Osteocyte (in vitro differentiated cells): ENCODE results near the gene PEX14. TPM values are rescaled to one million over a fixed set of nuclear protein-coding genes. Genes with fewer than 3 reads are reported as not detected.

Experiments
- DNase-seq: peaks from one replicate; pipeline ENCODE4 v3.0.0; 2021; ENCODE audit warnings: mixed read lengths; ENCODE audit not compliant: unreplicated experiment; ENCODE audit errors: extremely low spot score
- H3K27ac Mint-ChIP-seq: one replicate; pipeline ENCODE4 v1.8.0; 2021; ENCODE audit warnings: mild to moderate bottlenecking, mixed read lengths; ENCODE audit not compliant: unreplicated experiment
- H3K27me3 Mint-ChIP-seq: one replicate; pipeline ENCODE4 v1.8.0; 2021; ENCODE audit warnings: mixed read lengths; ENCODE audit not compliant: unreplicated experiment
- H3K36me3 Mint-ChIP-seq: one replicate; pipeline ENCODE4 v1.8.0; 2021; ENCODE audit warnings: mixed read lengths; ENCODE audit not compliant: unreplicated experiment
- H3K4me1 Mint-ChIP-seq: one replicate; pipeline ENCODE4 v1.8.0; 2021; ENCODE audit warnings: mixed read lengths; ENCODE audit not compliant: unreplicated experiment
- H3K4me3 Mint-ChIP-seq: one replicate; pipeline ENCODE4 v1.8.0; 2021; ENCODE audit warnings: mild to moderate bottlenecking, moderate library complexity, mixed read lengths; ENCODE audit not compliant: unreplicated experiment
- H3K9me3 Mint-ChIP-seq: one replicate; pipeline ENCODE4 v1.8.0; 2021; ENCODE audit warnings: mixed read lengths; ENCODE audit not compliant: unreplicated experiment
- total RNA-seq: library from RNA; stranded (reverse); gene quantifications from 2 replicates; pipeline ENCODE4 v1.2.1, GENCODE V29; 2021
- TF ChIP-seq, protein P1 (sequence below): fragments of 200-600 bp; sonication (generic); IDR thresholded peaks from 2 replicates; pipeline ENCODE4 v1.5.0; 2021; ENCODE audit warnings: antibody characterized with exemption, mild to moderate bottlenecking, moderate library complexity

The PEX14 gene
- total RNA-seq, 1 donor from 2014 or later, result 22.2 TPM

DNA sequence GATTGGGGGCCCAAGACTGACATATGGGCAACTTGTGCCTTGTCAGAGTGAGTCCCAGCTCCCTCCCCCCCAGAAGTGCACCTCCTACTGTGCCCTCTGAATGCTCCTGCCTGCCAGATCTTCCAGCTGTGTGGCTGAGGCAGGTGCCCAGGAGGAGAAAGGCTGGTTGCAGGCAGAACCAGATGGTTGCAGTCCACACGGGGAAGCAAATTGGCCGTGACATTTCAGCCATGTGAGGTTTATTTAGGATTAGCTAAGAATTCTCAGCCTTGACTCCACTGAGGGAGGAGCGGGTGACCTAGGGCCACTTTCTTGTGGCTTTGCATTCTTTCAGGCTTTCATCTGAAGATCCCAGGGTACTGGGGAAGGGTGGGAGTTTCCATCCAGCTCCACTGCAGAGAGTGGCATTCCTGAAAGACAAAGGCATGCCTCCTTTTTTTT, 33.8 kb downstream of the PEX14 start:
- peak overlapping the region; percentile 63 for H3K27ac Mint-ChIP-seq
- no peak for DNase-seq
- no peaks in the 10 kb centered on the region for H3K36me3 Mint-ChIP-seq
- H3K9me3 Mint-ChIP-seq, result no peaks in the 10 kb centered on the region
- no peak overlapping the region for H3K4me3 Mint-ChIP-seq
- peaks cover 64% of the 10 kb centered on the region for H3K4me1 Mint-ChIP-seq
- TF ChIP-seq, protein P1, sequence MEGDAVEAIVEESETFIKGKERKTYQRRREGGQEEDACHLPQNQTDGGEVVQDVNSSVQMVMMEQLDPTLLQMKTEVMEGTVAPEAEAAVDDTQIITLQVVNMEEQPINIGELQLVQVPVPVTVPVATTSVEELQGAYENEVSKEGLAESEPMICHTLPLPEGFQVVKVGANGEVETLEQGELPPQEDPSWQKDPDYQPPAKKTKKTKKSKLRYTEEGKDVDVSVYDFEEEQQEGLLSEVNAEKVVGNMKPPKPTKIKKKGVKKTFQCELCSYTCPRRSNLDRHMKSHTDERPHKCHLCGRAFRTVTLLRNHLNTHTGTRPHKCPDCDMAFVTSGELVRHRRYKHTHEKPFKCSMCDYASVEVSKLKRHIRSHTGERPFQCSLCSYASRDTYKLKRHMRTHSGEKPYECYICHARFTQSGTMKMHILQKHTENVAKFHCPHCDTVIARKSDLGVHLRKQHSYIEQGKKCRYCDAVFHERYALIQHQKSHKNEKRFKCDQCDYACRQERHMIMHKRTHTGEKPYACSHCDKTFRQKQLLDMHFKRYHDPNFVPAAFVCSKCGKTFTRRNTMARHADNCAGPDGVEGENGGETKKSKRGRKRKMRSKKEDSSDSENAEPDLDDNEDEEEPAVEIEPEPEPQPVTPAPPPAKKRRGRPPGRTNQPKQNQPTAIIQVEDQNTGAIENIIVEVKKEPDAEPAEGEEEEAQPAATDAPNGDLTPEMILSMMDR, result no peak
- no peaks in the 10 kb centered on the region for H3K27me3 Mint-ChIP-seq

GRCh38 chr1:10509809-10510509, 35.2 kb downstream of the PEX14 start:
- H3K4me1 Mint-ChIP-seq, result peaks cover 72% of the 10 kb centered on the region
- TF ChIP-seq, protein P1, result no peak
- H3K27ac Mint-ChIP-seq, result no peak overlapping the region
- H3K4me3 Mint-ChIP-seq, result no peak overlapping the region
- H3K9me3 Mint-ChIP-seq, result no peaks in the 10 kb centered on the region
- H3K36me3 Mint-ChIP-seq, result no peaks in the 10 kb centered on the region
- DNase-seq, result no peak
- no peaks in the 10 kb centered on the region for H3K27me3 Mint-ChIP-seq

- TF ChIP-seq, protein P1, result no peak
- Mint-ChIP-seq H3K9me3 (no peaks in the 10 kb centered on the region), H3K4me1 (peaks cover 75% of the 10 kb centered on the region), H3K27me3 (no peaks in the 10 kb centered on the region), H3K36me3 (no peaks in the 10 kb centered on the region), H3K27ac (peak overlapping the region; percentile 50), H3K4me3 (no peak overlapping the region)
- no peak for DNase-seq
Observed at GRCh38 chr1:10510520-10511493, 36.1 kb downstream of the PEX14 start.

- H3K36me3 Mint-ChIP-seq, result no peaks in the 10 kb centered on the region
- H3K27me3 Mint-ChIP-seq, result no peaks in the 10 kb centered on the region
- TF ChIP-seq, protein P1, result no peak
- no peak overlapping the region for H3K4me3 Mint-ChIP-seq
- H3K27ac Mint-ChIP-seq, result peak overlapping the region; percentile 50
- no peak for DNase-seq
- H3K9me3 Mint-ChIP-seq, result no peaks in the 10 kb centered on the region
- H3K4me1 Mint-ChIP-seq, result peaks cover 75% of the 10 kb centered on the region
Observed at GRCh38 chr1:10511494-10511885, 36.7 kb downstream of the PEX14 start.

DNA sequence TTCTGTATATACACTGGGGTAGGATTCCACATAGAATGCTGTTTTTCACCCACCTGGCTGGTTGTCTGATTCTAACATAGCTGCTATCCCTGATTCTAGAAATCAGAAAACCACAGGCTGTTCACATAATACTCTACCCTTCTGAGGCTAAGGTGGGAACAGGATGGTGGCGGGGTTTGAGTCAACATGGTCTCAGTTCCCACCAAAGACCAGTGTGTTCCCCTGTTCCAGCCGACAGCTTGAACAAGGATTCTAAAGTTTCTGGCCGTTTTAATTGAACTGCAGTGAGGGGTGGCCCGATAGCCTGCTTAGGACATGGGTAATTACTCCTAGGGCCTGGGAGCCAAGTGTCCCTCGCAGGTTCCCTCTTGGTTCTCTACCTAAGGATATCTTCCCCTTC, 38.4 kb downstream of the PEX14 start:
- Mint-ChIP-seq H3K36me3 (no peaks in the 10 kb centered on the region), H3K4me3 (no peak overlapping the region), H3K27me3 (no peaks in the 10 kb centered on the region), H3K9me3 (no peaks in the 10 kb centered on the region), H3K27ac (no peak overlapping the region), H3K4me1 (peaks cover 69% of the 10 kb centered on the region)
- DNase-seq, result no peak
- TF ChIP-seq, protein P1, result no peak
